ENCODE results near the gene CNTN4. TPM values are rescaled to one million over a fixed set of nuclear protein-coding genes. Genes with fewer than 3 reads are reported as not detected.

The CNTN4 gene
- polyA plus RNA-seq, 1 experiment = not detected

- ChIA-PET POLR2A (no interaction called here), CTCF (no interaction called here)
- no peaks in the 10 kb centered on the region for H3K36me3 ChIP-seq (ENCODE audit: control insufficient read depth, insufficient read depth, low read length)
- H3K27me3 ChIP-seq (ENCODE audit: control insufficient read depth, insufficient read depth, low read length) = no peaks in the 10 kb centered on the region
- TF ChIP-seq CTCF (IDR thresholded peaks at IDR 0.05; ENCODE audit: insufficient read depth, low read depth, low read length) = no peak
- no peak for DNase-seq (ENCODE audit: low read depth)
- H3K4me3 ChIP-seq (ENCODE audit: low read depth, low read length) = no peak overlapping the region
These were observed 598.9 kb downstream of the CNTN4 start for GRCh38 chr3:2697589-2697988.

GRCh38 chr3:2701471-2701870, 602.8 kb downstream of the CNTN4 start:
- DNase-seq (ENCODE audit: low read depth) = no peak
- no peak for TF ChIP-seq CTCF (IDR thresholded peaks at IDR 0.05; ENCODE audit: insufficient read depth, low read depth, low read length)
- CTCF ChIA-PET = no interaction called here

GRCh38 chr3:2706144-2706835, 607.6 kb downstream of the CNTN4 start:
- no peak for DNase-seq (ENCODE audit: low read depth)
- H3K4me3 ChIP-seq (ENCODE audit: low read depth, low read length) = no peak overlapping the region
- ChIA-PET CTCF (no interaction called here), POLR2A (no interaction called here)
- no peak for TF ChIP-seq CTCF (IDR thresholded peaks at IDR 0.05; ENCODE audit: insufficient read depth, low read depth, low read length)
- H3K27me3 ChIP-seq (ENCODE audit: control insufficient read depth, insufficient read depth, low read length) = no peaks in the 10 kb centered on the region
- H3K36me3 ChIP-seq (ENCODE audit: control insufficient read depth, insufficient read depth, low read length) = no peaks in the 10 kb centered on the region

More at GRCh38 chr3:2701471-2701870, 602.8 kb downstream of the CNTN4 start:
- no peak overlapping the region for H3K4me3 ChIP-seq (ENCODE audit: low read depth, low read length)
- no peaks in the 10 kb centered on the region for H3K27me3 ChIP-seq (ENCODE audit: control insufficient read depth, insufficient read depth, low read length)
- H3K36me3 ChIP-seq (ENCODE audit: control insufficient read depth, insufficient read depth, low read length) = no peaks in the 10 kb centered on the region
- POLR2A ChIA-PET = no interaction called here

- CTCF ChIA-PET = no interaction called here
- no peak for TF ChIP-seq CTCF (IDR thresholded peaks at IDR 0.05; ENCODE audit: insufficient read depth, low read depth, low read length)
- POLR2A ChIA-PET = no interaction called here
- Histone ChIP-seq H3K36me3 (ENCODE audit: control insufficient read depth, insufficient read depth, low read length) (no peaks in the 10 kb centered on the region), H3K4me3 (ENCODE audit: low read depth, low read length) (no peak overlapping the region), H3K27me3 (ENCODE audit: control insufficient read depth, insufficient read depth, low read length) (no peaks in the 10 kb centered on the region)
- DNase-seq (ENCODE audit: low read depth) = no peak
These were observed 608.2 kb downstream of the CNTN4 start for GRCh38 chr3:2706836-2707210.

GRCh38 chr3:2711081-2711480, 612.4 kb downstream of the CNTN4 start:
- no peak overlapping the region for H3K4me3 ChIP-seq (ENCODE audit: low read depth, low read length)
- no peak for TF ChIP-seq CTCF (IDR thresholded peaks at IDR 0.05; ENCODE audit: insufficient read depth, low read depth, low read length)
- ChIA-PET CTCF (no interaction called here), POLR2A (no interaction called here)
- H3K36me3 ChIP-seq (ENCODE audit: control insufficient read depth, insufficient read depth, low read length) = no peaks in the 10 kb centered on the region
- no peak for DNase-seq (ENCODE audit: low read depth)
- no peaks in the 10 kb centered on the region for H3K27me3 ChIP-seq (ENCODE audit: control insufficient read depth, insufficient read depth, low read length)

All from BJ (cell line).